ENCODE measurements around the gene GPR139. TPM values are rescaled to one million over a fixed set of nuclear protein-coding genes. Genes with fewer than 3 reads are reported as not detected.

Gene GPR139
- total RNA-seq, 1 donor from 2014 or later, result not detected

DNA sequence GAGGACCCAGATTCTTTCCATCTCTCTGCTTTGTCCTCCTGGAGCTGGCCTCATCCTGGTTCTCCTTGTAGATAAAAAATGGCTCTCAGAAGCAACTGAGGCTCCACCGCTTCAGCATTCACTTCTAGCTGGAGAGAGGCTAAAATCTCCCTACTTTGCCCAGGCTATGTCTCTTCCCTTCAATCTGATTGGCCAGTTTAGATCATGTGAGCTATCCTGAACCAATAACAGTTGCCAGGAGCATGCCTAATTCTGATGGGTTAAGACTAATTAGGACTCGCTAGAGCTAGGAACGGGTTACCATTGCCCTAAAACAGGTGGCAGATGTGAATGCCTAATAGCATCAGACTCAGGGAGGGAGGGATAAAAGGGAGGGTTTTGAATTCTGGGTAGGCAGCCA lies 89.6 kb downstream of the GPR139 start:
- H2AFZ ChIP-seq (replicated peaks), result no peak overlapping the region
- no peaks in the 10 kb centered on the region for H3K36me3 Mint-ChIP-seq

More for the DNA sequence above, 89.6 kb downstream of the GPR139 start:
- no peak overlapping the region for H3K4me3 ChIP-seq
- no peaks in the 10 kb centered on the region for H3K36me3 ChIP-seq
- no peaks in the 10 kb centered on the region for H3K9me3 ChIP-seq (ENCODE audit: low read depth)
- H3K4me2 ChIP-seq, result no peak overlapping the region
- no peaks in the 10 kb centered on the region for H3K4me1 Mint-ChIP-seq
- H3K4me3 Mint-ChIP-seq, result no peak overlapping the region
- H3K9ac ChIP-seq, result no peak overlapping the region
- no peaks in the 10 kb centered on the region for H3K9me3 Mint-ChIP-seq
- no peak for DNase-seq (ENCODE audit: low spot score)
- no peaks in the 10 kb centered on the region for H3K79me2 ChIP-seq (ENCODE audit: low read depth)
- H4K20me1 ChIP-seq (ENCODE audit: low read depth), result no peaks in the 10 kb centered on the region
- no peak for TF ChIP-seq EZH2 (IDR thresholded peaks at IDR 0.05)
- H3K27me3 Mint-ChIP-seq (ENCODE audit: insufficient read depth, low read depth), result peaks cover 2% of the 10 kb centered on the region
- no peaks in the 10 kb centered on the region for H3F3A ChIP-seq (ENCODE audit: low read depth)
- no peak overlapping the region for H3K27ac ChIP-seq
- no peaks in the 10 kb centered on the region for H3K27me3 ChIP-seq
- no peak overlapping the region for H3K27ac Mint-ChIP-seq
- H3K4me1 ChIP-seq, result no peaks in the 10 kb centered on the region

Other genes with a start within 250 kb of the GPR139 start
- 21.1 and 32.2 TPM in 2 replicates for gene GPRC5B, start 189.0 kb downstream of the GPR139 start, total RNA-seq (ENCODE audit: low replicate concordance)

All from neural progenitor cell (in vitro differentiated cells).